GM23248 (cell line): ENCODE data around the gene THAP8.

Experiments
- EZH2 ChIP-seq: fragments of 200-600 bp; sonication (generic); IDR thresholded peaks from 2 replicates; pipeline ENCODE4 v1.6.1; 2018; ENCODE audit warnings: antibody characterized with exemption, mild to moderate bottlenecking; ENCODE audit not compliant: insufficient read depth, poor library complexity, severe bottlenecking
- EZH2phosphoT487 ChIP-seq: fragments of 200-600 bp; sonication (generic); IDR thresholded peaks from 2 replicates; pipeline ENCODE4 v1.6.1; 2018; ENCODE audit warnings: antibody characterized with exemption, moderate library complexity, mild to moderate bottlenecking, low read depth; ENCODE audit not compliant: insufficient read depth

DNA sequence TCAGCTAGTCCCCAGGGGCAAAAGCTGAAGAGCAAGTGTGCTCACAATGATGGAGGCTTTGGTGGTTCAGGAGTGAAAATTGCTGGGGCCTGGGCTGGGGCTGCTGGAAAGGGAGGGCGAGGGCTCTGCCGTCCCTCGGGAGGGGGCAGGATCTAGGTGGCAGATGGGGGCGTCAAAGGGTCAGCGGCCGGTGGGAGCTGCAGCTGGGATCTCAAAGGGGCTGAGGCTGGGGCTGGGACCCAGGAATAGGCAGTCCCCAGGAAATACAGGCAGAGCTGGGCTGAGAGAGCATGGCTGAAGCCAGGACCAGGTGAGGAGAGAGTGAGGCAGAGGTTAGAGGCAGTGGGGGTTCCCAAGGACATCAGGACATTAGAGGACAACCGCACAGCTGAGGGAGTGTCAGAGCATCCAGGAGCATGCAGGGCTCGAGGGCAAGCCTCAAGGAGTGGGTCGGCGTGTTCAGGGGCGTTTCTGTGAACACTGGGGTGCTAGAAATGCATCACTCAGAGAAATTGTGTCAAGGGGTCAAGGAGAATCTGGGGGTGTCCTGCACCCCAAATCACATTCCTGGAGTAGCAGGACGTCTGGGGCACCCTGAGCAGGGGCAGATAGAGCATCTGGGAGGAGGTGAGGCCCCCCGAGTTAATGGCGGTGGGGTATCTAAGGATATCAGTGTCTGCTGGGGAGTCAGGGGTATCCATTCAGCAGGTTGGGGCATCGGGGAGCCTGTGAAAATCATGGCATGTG is 44.3 kb downstream of the THAP8 start:
- TF ChIP-seq EZH2phosphoT487 (no peak), EZH2 (no peak)
